Epithelial cell of esophagus (primary cell): ENCODE data around the gene CYP2F1.

Source experiments
- DNase-seq: peaks from one replicate; pipeline ENCODE4 v3.0.0; 2010; ENCODE audit warnings: low read depth
- H3K4me3 ChIP-seq: 2 replicates; pipeline ENCODE4 v1.5.1; 2011; ENCODE audit warnings: mild to moderate bottlenecking, low read length, control low read depth
- TF ChIP-seq, protein P1 (sequence below): IDR thresholded peaks from 2 replicates; pipeline ENCODE4 v1.5.1; 2011; ENCODE audit warnings: low read depth, mild to moderate bottlenecking, low read length, control low read depth, inconsistent platforms; ENCODE audit not compliant: insufficient read depth; ENCODE audit errors: missing control alignments

CYP2F1 gene

DNA sequence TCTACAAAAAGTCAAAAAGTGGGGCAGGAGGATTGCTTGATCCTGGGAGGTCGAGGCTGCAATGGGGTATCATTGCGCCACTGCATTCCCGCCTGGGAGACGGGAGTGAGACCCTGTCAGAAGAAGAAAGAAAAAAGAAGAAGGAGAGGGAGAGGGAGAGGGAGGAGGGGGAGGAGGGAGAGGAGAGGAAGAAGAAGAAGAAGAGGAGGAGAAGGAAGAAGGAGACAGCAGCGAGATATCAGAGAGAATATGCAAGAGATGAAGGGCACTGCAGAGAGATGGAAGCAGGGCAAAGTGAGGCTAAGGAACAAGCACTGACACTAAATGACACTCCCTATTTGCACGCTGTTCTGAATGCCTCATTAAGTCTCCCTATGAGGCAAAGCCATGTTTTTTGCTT is 14.5 kb downstream of the CYP2F1 start:
- TF ChIP-seq, protein P1, sequence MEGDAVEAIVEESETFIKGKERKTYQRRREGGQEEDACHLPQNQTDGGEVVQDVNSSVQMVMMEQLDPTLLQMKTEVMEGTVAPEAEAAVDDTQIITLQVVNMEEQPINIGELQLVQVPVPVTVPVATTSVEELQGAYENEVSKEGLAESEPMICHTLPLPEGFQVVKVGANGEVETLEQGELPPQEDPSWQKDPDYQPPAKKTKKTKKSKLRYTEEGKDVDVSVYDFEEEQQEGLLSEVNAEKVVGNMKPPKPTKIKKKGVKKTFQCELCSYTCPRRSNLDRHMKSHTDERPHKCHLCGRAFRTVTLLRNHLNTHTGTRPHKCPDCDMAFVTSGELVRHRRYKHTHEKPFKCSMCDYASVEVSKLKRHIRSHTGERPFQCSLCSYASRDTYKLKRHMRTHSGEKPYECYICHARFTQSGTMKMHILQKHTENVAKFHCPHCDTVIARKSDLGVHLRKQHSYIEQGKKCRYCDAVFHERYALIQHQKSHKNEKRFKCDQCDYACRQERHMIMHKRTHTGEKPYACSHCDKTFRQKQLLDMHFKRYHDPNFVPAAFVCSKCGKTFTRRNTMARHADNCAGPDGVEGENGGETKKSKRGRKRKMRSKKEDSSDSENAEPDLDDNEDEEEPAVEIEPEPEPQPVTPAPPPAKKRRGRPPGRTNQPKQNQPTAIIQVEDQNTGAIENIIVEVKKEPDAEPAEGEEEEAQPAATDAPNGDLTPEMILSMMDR, result no peak
- no peak overlapping the region for H3K4me3 ChIP-seq
- no peak for DNase-seq

DNA sequence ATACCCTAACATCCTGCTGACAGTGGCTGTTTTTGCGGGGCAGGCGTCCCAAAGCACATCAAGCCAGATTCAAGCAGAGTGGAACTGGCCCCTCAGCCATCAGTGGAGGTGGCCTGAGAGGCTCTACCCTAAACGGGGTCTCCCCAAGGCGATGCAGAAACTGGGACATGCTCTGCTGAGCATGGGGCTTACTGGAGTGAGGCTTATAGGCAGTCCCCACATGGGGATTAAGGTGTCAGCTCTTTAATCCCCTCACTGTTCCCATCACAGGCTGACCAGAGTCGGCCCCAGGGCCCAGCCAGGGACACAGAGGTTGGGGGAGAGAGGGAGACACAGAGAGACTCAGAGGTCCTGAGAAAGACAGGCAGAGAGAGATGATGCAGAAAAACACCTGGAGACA is 17.0 kb downstream of the CYP2F1 start:
- no peak for DNase-seq
- TF ChIP-seq, protein P1, result no peak
- H3K4me3 ChIP-seq, result no peak overlapping the region

DNA sequence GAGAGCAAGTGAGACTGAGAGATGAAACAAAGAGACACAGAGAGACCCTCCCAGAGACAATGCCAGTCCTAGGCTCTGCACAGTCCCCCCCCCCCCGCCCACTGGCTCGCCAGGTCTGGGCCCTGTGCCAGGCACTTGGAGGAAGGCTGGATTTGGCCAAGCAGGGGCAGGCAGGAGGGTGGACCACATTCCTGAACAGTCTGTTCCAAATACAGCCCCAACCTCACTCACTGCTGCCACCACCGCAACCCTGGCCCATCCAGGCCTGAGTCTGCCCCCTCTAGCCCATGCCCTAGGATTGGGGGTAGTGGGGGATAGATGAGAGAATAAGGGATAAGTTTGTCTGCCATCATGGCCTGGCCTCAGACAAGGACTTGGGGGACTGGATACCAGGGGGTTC is 19.0 kb downstream of the CYP2F1 start:
- no peak overlapping the region for H3K4me3 ChIP-seq
- DNase-seq, result no peak
- TF ChIP-seq, protein P1, result no peak

DNA sequence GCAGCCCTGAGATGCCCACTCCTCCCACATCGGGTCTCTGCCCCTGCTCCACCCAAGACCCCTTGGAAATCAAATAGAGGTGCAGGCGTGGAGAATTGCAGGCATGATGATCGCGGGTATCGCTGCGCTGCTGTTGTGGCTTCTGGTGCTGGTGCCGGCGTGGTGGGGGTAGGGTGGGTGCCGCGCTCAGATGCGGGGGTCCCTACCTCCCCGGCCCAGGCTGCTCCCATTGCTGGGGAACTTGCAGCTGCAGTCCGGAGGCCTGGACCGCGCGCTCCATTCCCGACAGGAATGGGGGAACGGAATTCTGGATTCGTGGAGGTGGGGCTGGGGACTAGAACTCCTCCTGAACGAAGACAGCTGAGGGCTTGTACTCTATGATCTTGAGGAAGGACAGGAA is 20.4 kb downstream of the CYP2F1 start:
- no peak for DNase-seq
- no peak overlapping the region for H3K4me3 ChIP-seq
- TF ChIP-seq, protein P1, result no peak

DNA sequence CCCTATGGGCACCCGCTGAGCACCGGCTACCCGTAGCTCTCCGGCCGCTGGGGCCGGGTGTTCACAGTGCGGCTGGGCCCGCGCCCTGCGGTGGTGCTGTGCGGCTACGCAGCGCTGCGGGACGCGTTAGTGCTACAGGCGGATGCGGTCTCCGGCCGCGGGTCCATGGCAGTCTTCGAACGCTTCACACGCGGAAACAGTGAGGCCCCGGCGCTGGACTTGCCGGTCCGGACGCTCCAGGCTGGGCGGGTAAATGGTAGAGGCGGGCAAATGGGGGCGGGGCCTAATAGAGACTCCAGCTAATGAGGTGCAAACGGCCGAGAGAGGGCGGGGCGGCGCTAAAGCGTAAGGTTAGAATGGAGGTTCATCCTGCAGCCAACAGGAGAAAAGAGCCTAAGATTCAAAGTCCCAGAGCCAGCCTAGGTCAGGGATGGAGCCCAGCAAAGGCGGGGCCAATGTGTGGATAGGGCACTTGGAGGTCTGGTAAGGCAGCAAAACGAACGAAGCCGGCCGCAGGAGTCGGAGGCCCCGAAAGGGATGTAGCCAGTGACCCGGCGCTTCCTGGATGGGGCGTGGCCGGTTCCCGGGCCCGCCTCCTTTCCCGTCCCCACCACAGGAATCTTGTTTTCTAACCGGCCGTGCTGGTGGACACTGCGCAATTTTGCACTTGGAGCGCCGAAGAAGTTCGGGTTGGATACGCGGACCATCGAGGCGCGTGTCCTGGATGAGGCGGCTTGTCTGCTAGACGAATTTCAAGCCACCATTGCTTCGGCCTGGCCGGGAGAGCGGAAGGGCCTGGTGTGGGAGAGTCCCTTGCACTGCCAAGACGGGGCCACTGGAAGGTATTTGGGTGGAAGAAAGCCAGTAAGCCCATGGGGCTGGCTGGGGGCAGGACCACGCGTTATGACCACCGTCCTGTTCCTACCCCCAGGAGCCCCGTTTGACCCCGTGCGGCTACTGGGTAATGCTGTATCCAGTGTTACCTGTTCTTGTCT is 21.5 kb downstream of the CYP2F1 start:
- peak; percentile 41 for DNase-seq
- H3K4me3 ChIP-seq, result peak overlapping the region; percentile 40

DNA sequence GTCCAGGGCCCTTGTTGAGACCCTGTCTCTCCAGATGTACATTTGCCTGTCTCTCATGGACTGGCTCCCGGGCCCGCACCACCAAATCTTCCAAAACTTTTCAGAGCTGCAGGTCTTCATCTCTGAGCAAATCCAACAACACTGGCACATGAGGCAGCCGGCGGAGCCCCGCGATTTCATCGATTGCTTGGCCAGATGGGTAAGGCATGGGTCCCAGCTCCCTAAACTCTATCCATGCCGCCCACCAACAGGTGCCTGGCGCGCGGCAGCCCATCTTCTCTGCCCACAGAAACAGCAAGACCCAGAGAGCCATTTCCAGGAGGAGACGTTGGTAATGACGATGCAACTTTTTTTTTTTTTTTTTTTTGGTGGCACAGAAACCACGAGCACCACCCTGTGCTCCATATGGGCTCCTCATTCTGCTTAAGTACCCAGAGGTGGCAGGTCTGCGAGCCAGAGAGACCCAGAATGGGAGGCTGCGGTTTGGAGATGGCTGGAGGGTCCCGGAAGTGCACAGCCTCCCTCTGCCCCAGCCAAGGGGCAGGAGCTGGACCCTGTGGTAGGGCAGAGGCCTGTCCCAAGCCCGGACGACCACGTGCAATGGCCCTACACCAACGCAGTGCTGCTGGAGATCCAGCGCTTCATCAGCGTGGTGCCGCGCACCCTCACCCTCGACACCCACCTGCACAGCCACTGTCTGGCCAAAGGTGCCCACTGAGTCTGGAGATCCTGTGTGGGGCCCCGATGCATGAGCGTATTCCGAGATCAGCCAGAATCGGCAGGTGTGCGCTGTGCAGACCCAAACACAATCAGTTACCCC is 22.6 kb downstream of the CYP2F1 start:
- TF ChIP-seq, protein P1, result no peak
- DNase-seq, result no peak
- H3K4me3 ChIP-seq, result no peak overlapping the region

DNA sequence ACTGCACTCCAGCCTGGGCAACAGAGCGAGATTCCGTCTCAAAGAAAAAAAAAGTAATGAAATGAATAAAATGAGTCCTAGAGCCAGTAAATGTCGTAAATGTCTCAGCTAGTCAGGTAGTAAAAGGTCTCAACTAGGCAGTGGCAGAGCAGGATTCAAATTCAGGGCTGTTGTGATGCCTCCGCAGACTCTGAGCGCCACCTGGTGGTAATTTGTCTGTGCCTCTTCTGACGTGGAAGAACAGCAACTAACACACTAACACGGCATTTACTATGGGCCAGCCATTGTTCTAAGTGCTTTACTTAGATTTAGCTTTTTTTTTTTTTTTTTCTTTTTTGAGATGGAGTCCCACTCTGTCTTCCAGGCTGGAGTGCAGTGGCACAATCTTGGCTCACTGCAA is 30.2 kb downstream of the CYP2F1 start:
- DNase-seq, result peak; percentile 86
- TF ChIP-seq, protein P1, result peak; percentile 90
- no peak overlapping the region for H3K4me3 ChIP-seq
